Chondrocyte (in vitro differentiated cells): ENCODE results near the gene LMX1B. TPM values are rescaled to one million over a fixed set of nuclear protein-coding genes. Genes with fewer than 3 reads are reported as not detected.

ENCODE experiments used
- DNase-seq: peaks from one replicate; pipeline ENCODE4 v3.0.0; 2021; ENCODE audit warnings: mixed read lengths, low spot score
- H3K27ac Mint-ChIP-seq: one replicate; pipeline ENCODE4 v1.8.0; 2021; ENCODE audit warnings: mild to moderate bottlenecking, moderate library complexity, mixed read lengths; ENCODE audit not compliant: unreplicated experiment
- H3K27me3 Mint-ChIP-seq: 2 replicates; pipeline ENCODE4 v1.8.0; 2021; ENCODE audit warnings: low read depth, mixed read lengths
- H3K36me3 Mint-ChIP-seq: 2 replicates; pipeline ENCODE4 v1.8.0; 2021; ENCODE audit warnings: low read depth, mixed read lengths
- H3K4me1 Mint-ChIP-seq: 2 replicates; pipeline ENCODE4 v1.8.0; 2021; ENCODE audit warnings: low read depth, mild to moderate bottlenecking, mixed read lengths
- H3K4me3 Mint-ChIP-seq: one replicate; pipeline ENCODE4 v1.8.0; 2021; ENCODE audit warnings: mild to moderate bottlenecking, moderate library complexity, mixed read lengths; ENCODE audit not compliant: unreplicated experiment
- H3K9me3 Mint-ChIP-seq: 2 replicates; pipeline ENCODE4 v1.8.0; 2021; ENCODE audit warnings: low read depth, mixed read lengths
- CTCF ChIP-seq: fragments of 200-600 bp; sonication (generic); IDR thresholded peaks from 2 replicates; pipeline ENCODE4 v1.5.0; 2021; ENCODE audit warnings: antibody characterized with exemption, mild to moderate bottlenecking, moderate library complexity
- total RNA-seq: library from RNA; stranded (reverse); gene quantifications from 3 replicates; pipeline ENCODE4 v1.2.1, GENCODE V29; 2021

LMX1B gene
- total RNA-seq, 1 donor from 2014 or later = not detected

- Mint-ChIP-seq H3K9me3 (no peaks in the 10 kb centered on the region), H3K4me3 (no peak overlapping the region), H3K27ac (no peak overlapping the region), H3K36me3 (no peaks in the 10 kb centered on the region), H3K4me1 (no peaks in the 10 kb centered on the region), H3K27me3 (peaks cover 17% of the 10 kb centered on the region)
- no peak for TF ChIP-seq CTCF
- DNase-seq = no peak
Measured at GRCh38 chr9:126692759-126693427, 79.2 kb downstream of the LMX1B start.

- no peaks in the 10 kb centered on the region for H3K36me3 Mint-ChIP-seq
- no peak overlapping the region for H3K4me3 Mint-ChIP-seq
- peaks cover 17% of the 10 kb centered on the region for H3K27me3 Mint-ChIP-seq
- TF ChIP-seq CTCF = no peak
- no peaks in the 10 kb centered on the region for H3K9me3 Mint-ChIP-seq
- no peaks in the 10 kb centered on the region for H3K4me1 Mint-ChIP-seq
- DNase-seq = peak; percentile 85
- no peak overlapping the region for H3K27ac Mint-ChIP-seq
Measured at GRCh38 chr9:126693428-126693944, 79.8 kb downstream of the LMX1B start.

GRCh38 chr9:126694206-126695081 lies 80.7 kb downstream of the LMX1B start:
- Mint-ChIP-seq H3K4me1 (no peaks in the 10 kb centered on the region), H3K27me3 (peaks cover 15% of the 10 kb centered on the region), H3K9me3 (no peaks in the 10 kb centered on the region), H3K27ac (no peak overlapping the region), H3K4me3 (no peak overlapping the region), H3K36me3 (no peaks in the 10 kb centered on the region)
- TF ChIP-seq CTCF = no peak
- no peak for DNase-seq

GRCh38 chr9:126695186-126695585 lies 81.5 kb downstream of the LMX1B start:
- TF ChIP-seq CTCF = no peak
- peak; percentile 91 for DNase-seq
- Mint-ChIP-seq H3K27me3 (peaks cover 19% of the 10 kb centered on the region), H3K4me3 (no peak overlapping the region), H3K27ac (no peak overlapping the region), H3K36me3 (no peaks in the 10 kb centered on the region), H3K4me1 (no peaks in the 10 kb centered on the region), H3K9me3 (no peaks in the 10 kb centered on the region)

- no peak for DNase-seq
- H3K4me3 Mint-ChIP-seq = no peak overlapping the region
- no peaks in the 10 kb centered on the region for H3K9me3 Mint-ChIP-seq
Measured at GRCh38 chr9:126695701-126696400, 82.1 kb downstream of the LMX1B start.

More at GRCh38 chr9:126695701-126696400, 82.1 kb downstream of the LMX1B start:
- TF ChIP-seq CTCF = no peak
- Mint-ChIP-seq H3K4me1 (no peaks in the 10 kb centered on the region), H3K36me3 (no peaks in the 10 kb centered on the region), H3K27ac (no peak overlapping the region), H3K27me3 (peaks cover 18% of the 10 kb centered on the region)
